Renal cortical epithelial cell (primary cell): Measurements from ENCODE around the gene CYSLTR1. TPM values are rescaled to one million over a fixed set of nuclear protein-coding genes. Genes with fewer than 3 reads are reported as not detected.
A peak's percentile ranks its signal among the peaks of the same experiment; 100 is the strongest.
"Not testable (repeated sequence)": the region's sequence is repeated elsewhere in the genome, so short reads cannot be mapped to it uniquely, and the experiment has no call there.

Source experiments
- DNase-seq: peaks from one replicate; pipeline ENCODE4 v3.0.0-alpha.2; 2011; ENCODE audit warnings: low read depth
- total RNA-seq: library from RNA; depleted of rRNA; stranded (reverse); fragments of >200 nt; gene quantifications from 2 replicates; pipeline ENCODE4 v1.2.3, GENCODE V29; 2014

Gene CYSLTR1, protein sequence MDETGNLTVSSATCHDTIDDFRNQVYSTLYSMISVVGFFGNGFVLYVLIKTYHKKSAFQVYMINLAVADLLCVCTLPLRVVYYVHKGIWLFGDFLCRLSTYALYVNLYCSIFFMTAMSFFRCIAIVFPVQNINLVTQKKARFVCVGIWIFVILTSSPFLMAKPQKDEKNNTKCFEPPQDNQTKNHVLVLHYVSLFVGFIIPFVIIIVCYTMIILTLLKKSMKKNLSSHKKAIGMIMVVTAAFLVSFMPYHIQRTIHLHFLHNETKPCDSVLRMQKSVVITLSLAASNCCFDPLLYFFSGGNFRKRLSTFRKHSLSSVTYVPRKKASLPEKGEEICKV
- total RNA-seq = not detected in 2 replicates

DNA sequence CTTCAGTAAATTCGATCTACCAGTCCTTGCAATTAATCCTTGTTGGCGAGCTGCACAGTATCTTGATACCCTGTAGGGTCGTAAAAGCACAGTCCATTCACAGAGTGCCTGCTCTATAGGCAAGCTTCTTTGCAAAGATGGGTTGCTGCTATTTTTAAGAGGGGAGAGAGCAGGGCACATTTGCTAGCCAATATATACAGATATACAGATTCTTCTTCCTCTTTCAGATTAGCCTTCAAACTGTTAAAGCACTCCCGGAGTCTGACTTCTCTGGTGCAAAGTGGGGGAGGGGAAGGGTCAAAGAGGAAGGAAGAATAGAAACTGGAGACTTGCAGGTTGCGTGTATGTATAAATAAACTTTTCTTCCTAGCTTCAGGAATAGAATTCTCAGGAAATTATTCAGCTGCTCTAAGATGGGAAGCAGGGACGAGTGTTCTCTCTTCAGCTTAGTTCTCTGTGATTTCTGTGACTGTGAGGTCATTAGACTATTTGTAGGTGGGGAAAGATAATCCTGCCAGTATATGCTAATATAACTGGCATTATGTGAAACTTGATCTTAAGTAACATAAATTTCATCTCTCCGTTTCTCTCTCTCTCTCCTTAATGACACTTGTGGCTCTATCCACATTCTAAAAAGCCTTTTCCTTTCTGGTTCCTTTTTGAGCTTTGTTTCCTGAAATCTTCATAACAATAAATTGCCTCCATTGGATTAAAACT, at the start of gene CYSLTR1:
Gene CYSLTR1 (minus strand): TSS at position 242 of the 717 bp plus-strand sequence. CDS start 53,865 bp downstream, outside the sequence.
- no peak for DNase-seq

DNA sequence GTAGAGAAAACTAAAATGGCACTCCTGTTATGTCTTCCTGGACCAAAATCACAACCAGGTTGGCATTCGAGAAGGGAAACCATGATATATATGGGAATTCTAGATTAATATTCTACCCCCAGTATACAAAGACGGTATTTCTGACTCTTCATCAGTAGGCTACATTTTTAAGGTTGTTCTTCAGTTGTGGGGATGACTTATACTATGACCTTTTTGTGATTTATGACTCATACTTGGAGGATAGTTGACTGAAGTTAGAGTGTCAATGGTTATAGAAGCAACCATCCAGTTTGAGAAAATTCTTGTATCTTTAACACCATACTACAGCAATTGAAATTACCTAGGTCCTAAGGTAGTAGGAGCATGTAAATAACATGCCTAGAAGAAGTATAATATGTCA, 49.8 kb upstream of the CYSLTR1 start:
- no peak for DNase-seq

GRCh38 chrX:78375894-78376293, 48.5 kb upstream of the CYSLTR1 start:
- peak; percentile 31 for DNase-seq

GRCh38 chrX:78366576-78366975, 39.2 kb upstream of the CYSLTR1 start:
- DNase-seq = no peak

- DNase-seq = no peak
These were observed 30.1 kb upstream of the CYSLTR1 start for GRCh38 chrX:78357342-78358055.

GRCh38 chrX:78333521-78333920, 6.1 kb upstream of the CYSLTR1 start:
- peak; percentile 3 for DNase-seq

GRCh38 chrX:78331708-78332107, 4.3 kb upstream of the CYSLTR1 start:
- DNase-seq = no peak

GRCh38 chrX:78330540-78330939, 3.1 kb upstream of the CYSLTR1 start:
- DNase-seq = no peak

DNA sequence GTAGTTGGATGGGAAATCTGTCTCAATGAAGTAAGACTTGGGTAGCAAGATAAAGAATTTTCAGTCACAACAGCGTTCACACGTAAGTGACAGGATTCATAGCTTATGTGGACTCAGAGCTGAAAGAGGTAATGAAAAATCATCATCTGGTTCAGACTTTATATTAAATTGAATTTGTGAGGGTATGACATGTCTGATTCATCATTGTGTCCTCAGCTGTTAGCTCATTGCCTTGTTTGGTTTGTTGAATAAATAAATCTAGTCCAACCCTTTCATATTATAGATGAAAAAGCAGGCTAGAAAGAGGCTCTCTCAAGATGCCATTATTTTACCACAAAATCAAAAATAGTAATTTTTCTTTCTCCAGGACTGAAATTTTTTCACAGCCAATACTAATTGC, 2.7 kb upstream of the CYSLTR1 start:
- DNase-seq = no peak

- no peak for DNase-seq
These were observed 2.1 kb upstream of the CYSLTR1 start for GRCh38 chrX:78329486-78329885.

GRCh38 chrX:78326401-78326800, 1.0 kb downstream of the CYSLTR1 start:
- no peak for DNase-seq

- no peak for DNase-seq
These were observed 4.5 kb downstream of the CYSLTR1 start for GRCh38 chrX:78322863-78323262.

DNA sequence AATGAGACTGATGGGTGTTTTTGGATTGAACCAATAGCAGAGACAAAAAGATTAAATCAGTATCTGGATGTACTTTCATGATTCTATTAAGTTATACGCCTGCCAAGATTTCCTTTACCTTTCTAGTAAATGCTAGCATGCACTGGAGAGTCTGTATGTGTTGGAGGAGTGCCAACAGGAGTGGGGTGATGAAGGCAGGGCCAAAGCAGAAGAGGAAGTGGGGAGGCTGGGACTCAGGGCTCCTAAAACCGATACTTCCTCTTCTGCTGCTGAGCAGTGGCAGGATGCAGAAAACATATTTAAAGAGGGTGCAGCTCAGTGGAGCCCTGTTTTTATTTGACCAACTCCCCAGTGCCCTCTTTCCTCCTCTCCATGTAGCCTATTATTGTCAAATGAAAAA, 5.6 kb downstream of the CYSLTR1 start:
- DNase-seq = no peak

DNA sequence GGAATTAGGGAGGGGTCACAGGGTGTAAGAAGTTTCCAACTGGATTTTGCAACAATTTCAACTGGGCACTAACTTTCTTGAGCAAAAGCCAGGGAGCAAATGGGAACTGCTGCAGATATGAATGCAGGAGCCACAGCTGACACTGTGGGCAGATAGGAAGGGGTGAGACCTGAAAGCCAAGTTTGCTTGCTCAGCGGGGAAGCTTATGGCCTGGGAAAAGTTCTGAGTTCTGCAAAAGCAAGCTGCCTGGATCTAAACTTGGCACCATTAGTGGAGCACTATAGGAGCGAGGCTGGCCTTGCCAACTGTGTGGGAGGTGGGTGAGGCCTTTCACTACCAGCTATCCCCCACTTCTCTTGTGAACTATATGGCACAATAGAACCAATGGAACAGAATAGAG, 11.1 kb downstream of the CYSLTR1 start:
- no peak for DNase-seq

GRCh38 chrX:78315745-78316144, 11.7 kb downstream of the CYSLTR1 start:
- DNase-seq = no peak

- peak; percentile 4 for DNase-seq
These were observed 12.8 kb downstream of the CYSLTR1 start for GRCh38 chrX:78314561-78314960.

DNA sequence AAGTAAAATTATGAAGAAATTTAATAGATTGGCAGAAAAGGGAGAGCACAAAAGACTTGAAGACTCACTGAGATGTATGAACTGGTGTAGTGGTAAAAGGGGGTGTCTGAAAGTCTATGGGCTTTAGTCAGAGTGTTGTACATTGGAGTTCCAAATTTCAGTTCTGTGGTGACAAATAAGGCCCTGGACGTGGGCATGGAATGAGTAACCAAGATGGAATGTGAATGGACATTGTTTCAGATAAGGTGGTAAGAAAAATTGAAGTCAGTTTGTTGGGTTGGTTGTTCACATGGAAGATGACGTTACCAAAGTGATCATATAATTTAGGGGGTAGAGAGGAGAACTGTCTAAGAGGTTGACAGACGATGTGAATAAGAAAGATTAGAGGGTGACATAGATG, 13.9 kb downstream of the CYSLTR1 start:
- DNase-seq = no peak

DNA sequence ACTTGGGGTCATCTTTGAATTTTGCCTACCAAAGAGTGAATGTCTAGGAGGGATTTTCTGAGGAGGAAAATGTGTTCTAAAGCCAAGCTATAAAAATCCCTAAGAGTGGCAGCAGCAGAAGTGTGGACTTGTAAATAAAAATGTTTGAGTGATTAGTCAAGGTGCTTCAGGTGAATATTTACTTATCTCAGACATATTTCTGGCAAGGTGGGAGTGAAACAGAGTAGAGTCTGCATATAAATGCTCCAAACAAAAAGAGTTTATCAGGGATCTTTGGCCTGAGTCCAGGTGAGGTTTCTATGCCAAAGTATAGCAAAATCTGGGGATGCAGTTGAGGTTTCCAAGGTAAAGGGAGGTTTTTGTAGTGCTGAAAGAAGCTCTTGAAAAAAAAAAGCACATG, 19.7 kb downstream of the CYSLTR1 start:
- no peak for DNase-seq

DNA sequence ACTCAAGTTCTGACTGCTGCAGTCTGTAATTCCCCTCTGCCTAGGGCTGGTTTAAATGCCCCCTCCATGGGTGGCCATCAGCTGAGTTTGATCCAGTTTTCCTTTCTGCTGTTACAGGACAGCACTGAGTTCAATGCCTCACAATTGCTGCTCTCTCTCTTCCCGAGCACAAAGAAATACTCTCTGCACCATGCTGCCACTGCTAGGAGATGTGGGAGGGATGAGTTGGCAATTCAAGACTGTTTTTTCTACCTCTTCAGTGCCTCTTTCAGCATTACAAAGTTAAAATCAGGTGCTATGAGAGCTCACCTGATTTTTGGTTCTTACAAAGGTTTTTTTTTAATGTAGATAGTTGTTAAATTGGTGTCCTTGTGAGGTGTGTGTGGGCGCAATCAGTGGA, 24.3 kb downstream of the CYSLTR1 start:
- no peak for DNase-seq

- DNase-seq = not testable (repeated sequence)
These were observed 26.5 kb downstream of the CYSLTR1 start for GRCh38 chrX:78300933-78301332.

- DNase-seq = no peak
These were observed 43.9 kb downstream of the CYSLTR1 start for GRCh38 chrX:78283511-78283910.

DNA sequence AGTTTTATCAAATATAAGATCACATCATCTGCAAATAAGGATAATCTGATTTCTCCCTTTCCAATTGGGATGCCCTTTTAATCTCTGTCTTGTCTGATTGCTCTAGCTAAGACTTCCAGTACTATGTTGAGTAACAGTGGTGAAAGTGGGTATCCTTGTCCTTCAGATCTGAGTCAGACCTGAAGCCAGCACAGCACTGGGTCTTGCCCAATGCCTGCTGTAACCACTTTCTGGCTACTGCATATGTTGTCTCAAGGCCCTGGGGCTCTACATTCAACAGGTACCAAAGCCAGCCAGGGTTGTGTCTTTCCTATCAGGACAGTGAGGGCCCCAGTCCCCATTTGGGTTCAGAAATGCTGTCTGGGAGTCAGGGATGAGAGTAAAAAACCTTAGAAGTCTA, 90.3 kb downstream of the CYSLTR1 start:
- no peak for DNase-seq

DNA sequence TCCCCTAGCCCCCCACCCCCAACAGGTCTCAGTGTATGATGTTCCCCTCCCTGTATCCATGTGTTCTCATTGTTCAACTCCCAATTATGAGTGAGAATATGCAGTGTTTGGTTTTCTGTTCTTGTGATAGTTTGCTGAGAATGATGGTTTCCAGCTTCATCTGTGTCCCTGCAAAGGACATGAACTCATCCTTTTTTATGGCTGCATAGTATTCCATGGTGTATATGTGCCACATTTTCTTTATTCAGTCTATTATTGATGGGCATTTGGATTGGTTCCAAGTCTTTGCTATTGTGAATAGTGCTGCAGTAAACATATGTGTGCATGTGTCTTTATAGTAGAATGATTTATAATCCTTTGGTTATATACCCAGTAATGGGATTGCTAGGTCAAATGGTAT, 101.4 kb downstream of the CYSLTR1 start:
- DNase-seq = not testable (repeated sequence)
